HCT116 (cell line): ENCODE results near the gene ZFPL1. TPM values are rescaled to one million over a fixed set of nuclear protein-coding genes. Genes with fewer than 3 reads are reported as not detected.

ENCODE experiments used
- ATAC-seq: fragments of 200-7000 bp; cut with Tn5 transposase; 2 replicates; pipeline ENCODE4 v1.9.1; 2020; ENCODE audit warnings: mild to moderate bottlenecking, moderate library complexity
- BruUV-seq: library from RNA; stranded (reverse); fragments of 400-500 nt; replicated peaks from 2 replicates; lab custom pipeline; 2021; lab: Mats Ljungman, UMichigan
- CTCF ChIA-PET: fragments of 300-600 bp; sonication (Branson Sonifier 250); formaldehyde crosslinking; loops from one replicate; lab custom pipeline; 2021; ENCODE audit warnings: antibody characterized with exemption; lab: Charles Lee
- POLR2A ChIA-PET: fragments of 300-600, 350-600 bp; sonication (Branson Sonifier 250); formaldehyde crosslinking; loops from one replicate; lab custom pipeline; 2021; ENCODE audit warnings: antibody characterized with exemption; lab: Charles Lee
- RAD21 ChIA-PET, 2 experiments: fragments of 300-600 bp; sonication (Branson Sonifier 250); formaldehyde crosslinking; loops; one replicate each; lab custom pipeline; 2023; ENCODE audit warnings: low total read pairs in 2 of 2; ENCODE audit not compliant: uncharacterized antibody in 2 of 2, unreplicated experiment in 2 of 2, low non-redundant PET in 1 of 2; lab: Charles Lee
- DNase-seq: peaks from one replicate; pipeline ENCODE4 v3.0.0-alpha.2; 2010; ENCODE audit warnings: low read depth, low spot score
- H2AFZ ChIP-seq: fragments of 200-600 bp; shearing (Covaris generic), sonication (generic); 2 replicates; pipeline ENCODE4 v1.6.1; 2017; ENCODE audit warnings: low read depth, mixed run types, mixed read lengths, antibody characterized with exemption, low read length; ENCODE audit not compliant: poor library complexity, severe bottlenecking
- H3K27ac ChIP-seq: 2 replicates; pipeline ENCODE4 v1.5.1; 2012; ENCODE audit warnings: low read depth, low read length
- H3K27me3 ChIP-seq: fragments of 200-600 bp; sonication (generic); 2 replicates; pipeline ENCODE4 v1.6.1; 2016; ENCODE audit warnings: mixed run types, low read length, mixed read lengths; ENCODE audit not compliant: insufficient read depth
- H3K36me3 ChIP-seq, 2 experiments: fragments of 200-500 bp in 1 of 2; fragments of 200-600 bp in 1 of 2; sonication (Bioruptor generic) in 1 of 2; sonication (generic) in 1 of 2; 2 replicates each; pipeline versions ENCODE4 v1.5.1 to v1.6.1; 2014 to 2016; ENCODE audit warnings: low read length in 2 of 2, inconsistent platforms in 1 of 2, mixed read lengths in 1 of 2, mixed run types in 1 of 2; ENCODE audit not compliant: insufficient read depth in 2 of 2, control insufficient read depth in 1 of 2
- H3K4me1 ChIP-seq, 2 experiments: fragments of 200-600 bp in 1 of 2; sonication (generic) in 1 of 2; 2 replicates each; pipeline versions ENCODE4 v1.5.1 to v1.6.1; 2012 to 2017; ENCODE audit warnings: low read length in 2 of 2, inconsistent platforms in 1 of 2, mild to moderate bottlenecking in 1 of 2, mixed read lengths in 1 of 2, mixed run types in 1 of 2, moderate library complexity in 1 of 2; ENCODE audit not compliant: insufficient read depth in 2 of 2, control insufficient read depth in 1 of 2
- H3K4me2 ChIP-seq: fragments of 200-600 bp; sonication (generic); 2 replicates; pipeline ENCODE4 v1.6.1; 2017; ENCODE audit warnings: mixed run types, low read length, mixed read lengths
- H3K4me3 ChIP-seq, 2 experiments: fragments of 200-600 bp in 1 of 2; sonication (generic) in 1 of 2; replicated peaks in 1 of 2; 2 replicates each; pipeline ENCODE4 v1.5.1; 2011 to 2016; ENCODE audit warnings: low read length in 2 of 2, control low read depth in 1 of 2, low read depth in 1 of 2, mild to moderate bottlenecking in 1 of 2, mixed read lengths in 1 of 2, mixed run types in 1 of 2
- H3K79me2 ChIP-seq: fragments of 200-600 bp; sonication (generic); 2 replicates; pipeline ENCODE4 v1.6.1; 2017; ENCODE audit warnings: mild to moderate bottlenecking, mixed run types, low read length, moderate library complexity, mixed read lengths; ENCODE audit not compliant: insufficient read depth
- H3K9ac ChIP-seq: fragments of 200-600 bp; sonication (generic); 2 replicates; pipeline ENCODE4 v1.6.1; 2016; ENCODE audit warnings: low read length, mixed read lengths
- H3K9me2 ChIP-seq: fragments of 200-600 bp; sonication (generic), shearing (Covaris generic); 2 replicates; pipeline ENCODE4 v1.6.1; 2017; ENCODE audit warnings: mixed run types, mild to moderate bottlenecking, moderate library complexity; ENCODE audit not compliant: insufficient read depth
- H3K9me3 ChIP-seq, 2 experiments: fragments of 200-500 bp in 1 of 2; fragments of 200-600 bp in 1 of 2; sonication (Bioruptor generic) in 1 of 2; sonication (generic) in 1 of 2; 2 replicates each; pipeline ENCODE4 v1.6.1; 2014 to 2017; ENCODE audit warnings: low read length in 2 of 2, mixed read lengths in 2 of 2, inconsistent platforms in 1 of 2, low read depth in 1 of 2, mild to moderate bottlenecking in 1 of 2, mixed run types in 1 of 2, moderate library complexity in 1 of 2; ENCODE audit not compliant: control insufficient read depth in 1 of 2, insufficient read depth in 1 of 2
- H4K20me1 ChIP-seq: fragments of 200-600 bp; sonication (generic), shearing (Covaris generic); 2 replicates; pipeline ENCODE4 v1.6.1; 2017; ENCODE audit warnings: mixed run types, mild to moderate bottlenecking, moderate library complexity; ENCODE audit not compliant: insufficient read depth
- CBX3 ChIP-seq: IDR thresholded peaks from 2 replicates; pipeline ENCODE4 v1.6.1; 2012; ENCODE audit warnings: low read depth
- CEBPB ChIP-seq: IDR thresholded peaks from 2 replicates; pipeline ENCODE4 v1.6.1; 2012; ENCODE audit warnings: low read depth
- ELF1 ChIP-seq: IDR thresholded peaks from 2 replicates; pipeline ENCODE4 v1.6.1; 2012; ENCODE audit warnings: low read depth, borderline replicate concordance
- EZH2 ChIP-seq: fragments of 200-600 bp; sonication (generic); IDR thresholded peaks from 2 replicates; pipeline ENCODE4 v1.6.1; 2017; ENCODE audit warnings: antibody characterized with exemption, mixed run types
- EZH2phosphoT487 ChIP-seq: fragments of 200-600 bp; IDR thresholded peaks from 2 replicates; pipeline ENCODE4 v1.6.1; 2018; ENCODE audit warnings: antibody characterized with exemption, borderline replicate concordance
- JUND ChIP-seq: IDR thresholded peaks from 2 replicates; pipeline ENCODE4 v1.6.1; 2012
- POLR2A ChIP-seq: IDR thresholded peaks from 2 replicates; pipeline ENCODE4 v1.7.0; 2011; ENCODE audit warnings: borderline replicate concordance; ENCODE audit not compliant: insufficient read depth, insufficient read length; ENCODE audit errors: extremely low read depth
- POLR2AphosphoS5 ChIP-seq: IDR thresholded peaks from 2 replicates; pipeline ENCODE4 v1.6.1; 2011; ENCODE audit warnings: mild to moderate bottlenecking, low read depth, low read length, moderate library complexity
- RAD21 ChIP-seq: IDR thresholded peaks from 2 replicates; pipeline ENCODE4 v1.6.1; 2012; ENCODE audit warnings: low read depth, mild to moderate bottlenecking
- SIN3A ChIP-seq: IDR thresholded peaks from 2 replicates; pipeline ENCODE4 v1.6.1; 2012; ENCODE audit warnings: low read depth
- SP1 ChIP-seq: IDR thresholded peaks from 2 replicates; pipeline ENCODE4 v1.6.1; 2012; ENCODE audit warnings: low read depth
- SRF ChIP-seq: IDR thresholded peaks from 2 replicates; pipeline ENCODE4 v1.6.1; 2012; ENCODE audit warnings: low read depth
- TCF7L2 ChIP-seq: IDR thresholded peaks from 2 replicates; pipeline ENCODE4 v1.7.0; 2011; ENCODE audit warnings: borderline replicate concordance, inconsistent platforms; ENCODE audit not compliant: insufficient read depth, insufficient read length; ENCODE audit errors: extremely low read depth
- YY1 ChIP-seq: IDR thresholded peaks from 2 replicates; pipeline ENCODE4 v1.6.1; 2011; ENCODE audit warnings: low read length, low read depth, moderate library complexity, mild to moderate bottlenecking; ENCODE audit not compliant: insufficient replicate concordance; ENCODE audit errors: extremely low read depth
- ZFX ChIP-seq: fragments of 450-650 bp; IDR thresholded peaks from 2 replicates; pipeline ENCODE4 v1.6.1; 2017
- ZNF274 ChIP-seq: fragments of 200-500 bp; sonication (Bioruptor generic); IDR thresholded peaks from 2 replicates; pipeline ENCODE4 v1.6.1; 2014; ENCODE audit warnings: mild to moderate bottlenecking, low read depth, low read length, inconsistent platforms
- intact Hi-C: fragments of 100-400 bp; cut with micrococcal nuclease; formaldehyde crosslinking; loops from 2 replicates; pipeline ENCODE4 v1.10.0; 2022
- total RNA-seq: library from RNA; stranded (reverse); gene quantifications from one replicate; pipeline ENCODE4 v1.2.1, GENCODE V29; 2021; ENCODE audit not compliant: unreplicated experiment
- TF ChIP-seq, protein P1 (sequence below): IDR thresholded peaks from 2 replicates; pipeline ENCODE4 v1.6.1; 2012
- TF ChIP-seq, protein P2 (sequence below): IDR thresholded peaks from 2 replicates; pipeline ENCODE4 v1.6.1; 2011; ENCODE audit warnings: mild to moderate bottlenecking, low read length, moderate library complexity; ENCODE audit not compliant: insufficient replicate concordance; ENCODE audit errors: extremely low read depth
- TF ChIP-seq, protein P3 (sequence below): IDR thresholded peaks from 2 replicates; pipeline ENCODE4 v1.6.1; 2012; ENCODE audit warnings: low read depth

The ZFPL1 gene
- total RNA-seq, 1 experiment from 2014 or later, result 35.3 TPM

- H3K4me3 ChIP-seq, result no peak overlapping the region
- no peak overlapping the region for H2AFZ ChIP-seq
- H3K9ac ChIP-seq, result no peak overlapping the region
- H3K9me2 ChIP-seq, result no peaks in the 10 kb centered on the region
- TF ChIP-seq ELF1 (no peak), SP1 (no peak), SRF (no peak), ZNF274 (no peak), RAD21 (no peak), SIN3A (no peak), POLR2A (no peak), ZFX (no peak), YY1 (no peak), CBX3 (no peak), JUND (no peak), EZH2phosphoT487 (no peak), CEBPB (no peak), TCF7L2 (no peak), POLR2AphosphoS5 (no peak), EZH2 (no peak)
- TF ChIP-seq, protein P1, sequence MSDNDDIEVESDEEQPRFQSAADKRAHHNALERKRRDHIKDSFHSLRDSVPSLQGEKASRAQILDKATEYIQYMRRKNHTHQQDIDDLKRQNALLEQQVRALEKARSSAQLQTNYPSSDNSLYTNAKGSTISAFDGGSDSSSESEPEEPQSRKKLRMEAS, result no peak
- TF ChIP-seq, protein P2, sequence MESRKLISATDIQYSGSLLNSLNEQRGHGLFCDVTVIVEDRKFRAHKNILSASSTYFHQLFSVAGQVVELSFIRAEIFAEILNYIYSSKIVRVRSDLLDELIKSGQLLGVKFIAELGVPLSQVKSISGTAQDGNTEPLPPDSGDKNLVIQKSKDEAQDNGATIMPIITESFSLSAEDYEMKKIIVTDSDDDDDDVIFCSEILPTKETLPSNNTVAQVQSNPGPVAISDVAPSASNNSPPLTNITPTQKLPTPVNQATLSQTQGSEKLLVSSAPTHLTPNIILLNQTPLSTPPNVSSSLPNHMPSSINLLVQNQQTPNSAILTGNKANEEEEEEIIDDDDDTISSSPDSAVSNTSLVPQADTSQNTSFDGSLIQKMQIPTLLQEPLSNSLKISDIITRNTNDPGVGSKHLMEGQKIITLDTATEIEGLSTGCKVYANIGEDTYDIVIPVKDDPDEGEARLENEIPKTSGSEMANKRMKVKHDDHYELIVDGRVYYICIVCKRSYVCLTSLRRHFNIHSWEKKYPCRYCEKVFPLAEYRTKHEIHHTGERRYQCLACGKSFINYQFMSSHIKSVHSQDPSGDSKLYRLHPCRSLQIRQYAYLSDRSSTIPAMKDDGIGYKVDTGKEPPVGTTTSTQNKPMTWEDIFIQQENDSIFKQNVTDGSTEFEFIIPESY, result no peak
- TF ChIP-seq, protein P3, sequence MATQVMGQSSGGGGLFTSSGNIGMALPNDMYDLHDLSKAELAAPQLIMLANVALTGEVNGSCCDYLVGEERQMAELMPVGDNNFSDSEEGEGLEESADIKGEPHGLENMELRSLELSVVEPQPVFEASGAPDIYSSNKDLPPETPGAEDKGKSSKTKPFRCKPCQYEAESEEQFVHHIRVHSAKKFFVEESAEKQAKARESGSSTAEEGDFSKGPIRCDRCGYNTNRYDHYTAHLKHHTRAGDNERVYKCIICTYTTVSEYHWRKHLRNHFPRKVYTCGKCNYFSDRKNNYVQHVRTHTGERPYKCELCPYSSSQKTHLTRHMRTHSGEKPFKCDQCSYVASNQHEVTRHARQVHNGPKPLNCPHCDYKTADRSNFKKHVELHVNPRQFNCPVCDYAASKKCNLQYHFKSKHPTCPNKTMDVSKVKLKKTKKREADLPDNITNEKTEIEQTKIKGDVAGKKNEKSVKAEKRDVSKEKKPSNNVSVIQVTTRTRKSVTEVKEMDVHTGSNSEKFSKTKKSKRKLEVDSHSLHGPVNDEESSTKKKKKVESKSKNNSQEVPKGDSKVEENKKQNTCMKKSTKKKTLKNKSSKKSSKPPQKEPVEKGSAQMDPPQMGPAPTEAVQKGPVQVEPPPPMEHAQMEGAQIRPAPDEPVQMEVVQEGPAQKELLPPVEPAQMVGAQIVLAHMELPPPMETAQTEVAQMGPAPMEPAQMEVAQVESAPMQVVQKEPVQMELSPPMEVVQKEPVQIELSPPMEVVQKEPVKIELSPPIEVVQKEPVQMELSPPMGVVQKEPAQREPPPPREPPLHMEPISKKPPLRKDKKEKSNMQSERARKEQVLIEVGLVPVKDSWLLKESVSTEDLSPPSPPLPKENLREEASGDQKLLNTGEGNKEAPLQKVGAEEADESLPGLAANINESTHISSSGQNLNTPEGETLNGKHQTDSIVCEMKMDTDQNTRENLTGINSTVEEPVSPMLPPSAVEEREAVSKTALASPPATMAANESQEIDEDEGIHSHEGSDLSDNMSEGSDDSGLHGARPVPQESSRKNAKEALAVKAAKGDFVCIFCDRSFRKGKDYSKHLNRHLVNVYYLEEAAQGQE, result no peak
- no peaks in the 10 kb centered on the region for H3K36me3 ChIP-seq
- no peaks in the 10 kb centered on the region for H3K27me3 ChIP-seq
- no peaks in the 10 kb centered on the region for H3K9me3 ChIP-seq
- ATAC-seq (no peak), DNase-seq (no peak)
- no peak overlapping the region for H3K4me2 ChIP-seq
- intact Hi-C loops, result no loop called here
- CTCF ChIA-PET, result no interaction called here
- H4K20me1 ChIP-seq, result no peaks in the 10 kb centered on the region
- peaks cover 0 to 4% of the 10 kb centered on the region in 2 experiments; a peak in 1 of 4 replicates for H3K4me1 ChIP-seq
- POLR2A ChIA-PET, result interaction anchor here (0.8 kb wide), 1 partner anchor 10 kb away, joined by 3 read pairs; no protein-coding TSS in a partner anchor
- BruUV-seq, result no TSS peak
- no peak overlapping the region for H3K27ac ChIP-seq
- no peaks in the 10 kb centered on the region for H3K79me2 ChIP-seq
- RAD21 ChIA-PET, result no interaction called here
Measured at GRCh38 chr11:65055538-65055937, 28.5 kb upstream of the ZFPL1 start.
